Fibroblast of skin of right biceps (primary cell): ENCODE measurements around the gene PLEK.
"Not testable (repeated sequence)": the region's sequence is repeated elsewhere in the genome, so short reads cannot be mapped to it uniquely, and the experiment has no call there.

Experiments
- DNase-seq: peaks from one replicate; pipeline ENCODE4 v3.0.0-alpha.2; 2013

The PLEK gene

GRCh38 chr2:68418419-68418818 is 53.3 kb downstream of the PLEK start:
- DNase-seq = no peak

- DNase-seq = no peak
Measured at GRCh38 chr2:68418855-68419254, 53.8 kb downstream of the PLEK start.

GRCh38 chr2:68420254-68420910 is 55.3 kb downstream of the PLEK start:
- peak; percentile 41 for DNase-seq

- DNase-seq = no peak
Measured at GRCh38 chr2:68423966-68424650, 59.0 kb downstream of the PLEK start.

GRCh38 chr2:68425503-68425902 is 60.4 kb downstream of the PLEK start:
- no peak for DNase-seq

GRCh38 chr2:68426446-68426845 is 61.4 kb downstream of the PLEK start:
- DNase-seq = no peak

GRCh38 chr2:68426848-68427579 is 61.9 kb downstream of the PLEK start:
- no peak for DNase-seq

GRCh38 chr2:68428126-68428525 is 63.0 kb downstream of the PLEK start:
- DNase-seq = no peak

- no peak for DNase-seq
Measured at GRCh38 chr2:68428746-68429145, 63.7 kb downstream of the PLEK start.

- no peak for DNase-seq
Measured at GRCh38 chr2:68429311-68429826, 64.3 kb downstream of the PLEK start.

- DNase-seq = no peak
Measured at GRCh38 chr2:68431316-68431972, 66.4 kb downstream of the PLEK start.

- no peak for DNase-seq
Measured at GRCh38 chr2:68432696-68433658, 67.9 kb downstream of the PLEK start.

GRCh38 chr2:68434981-68435380 is 69.9 kb downstream of the PLEK start:
- no peak for DNase-seq

- DNase-seq = peak; percentile 38
Measured at GRCh38 chr2:68435615-68436014, 70.5 kb downstream of the PLEK start.

GRCh38 chr2:68436270-68436669 is 71.2 kb downstream of the PLEK start:
- DNase-seq = peak; percentile 20

GRCh38 chr2:68438455-68439303 is 73.6 kb downstream of the PLEK start:
- no peak for DNase-seq

- DNase-seq = peak; percentile 82
Measured at GRCh38 chr2:68441179-68441993, 76.3 kb downstream of the PLEK start.

- DNase-seq = no peak
Measured at GRCh38 chr2:68441994-68442322, 76.9 kb downstream of the PLEK start.

- not testable (repeated sequence) for DNase-seq
Measured at GRCh38 chr2:68446425-68446824, 81.3 kb downstream of the PLEK start.
